Measurements from ENCODE around the gene CD247. TPM values are rescaled to one million over a fixed set of nuclear protein-coding genes. Genes with fewer than 3 reads are reported as not detected.

CD247 gene
- total and polyA plus RNA-seq, 9 of the 15 experiments (the other 6 are each of a cell fraction or from before 2014, with no cell fraction given): 0.08 to 0.42 (median 0.28) TPM; not detected in 5

DNA sequence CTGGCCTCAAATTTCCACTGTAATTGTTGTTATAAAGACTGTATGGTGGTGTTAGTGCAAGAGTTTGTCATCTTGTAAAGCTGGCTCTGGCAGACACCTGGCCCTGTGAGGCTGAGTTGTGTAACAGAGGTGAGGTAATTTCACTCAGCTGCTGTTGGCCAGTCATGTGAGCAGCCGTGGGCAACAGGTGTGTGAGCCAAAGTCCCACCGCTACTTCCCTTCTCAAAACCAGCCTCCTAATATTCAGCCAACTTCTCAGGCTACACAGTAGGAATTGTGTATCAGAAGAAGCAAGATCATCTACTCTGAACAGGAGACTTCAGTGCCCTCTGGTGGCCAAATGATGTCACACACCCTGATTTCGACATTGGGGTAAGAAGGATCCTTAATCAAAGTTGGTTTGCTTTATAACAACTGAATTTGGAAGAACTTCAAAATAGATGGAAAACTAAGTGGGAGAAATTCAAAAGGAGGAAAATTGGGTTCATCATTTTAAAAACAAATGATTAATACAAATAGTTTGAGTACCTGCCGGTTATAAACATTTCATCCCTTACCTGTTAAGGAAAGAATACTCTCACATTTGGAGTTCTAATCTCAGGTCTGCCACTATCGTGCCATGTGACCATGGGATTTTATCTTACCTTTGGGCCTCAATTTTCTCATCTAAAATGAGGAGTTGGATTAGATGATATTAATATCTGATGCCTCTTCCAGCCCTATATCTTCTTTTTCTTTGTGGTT, 37.8 kb upstream of the CD247 start (continued):
- TF ChIP-seq, protein P1, sequence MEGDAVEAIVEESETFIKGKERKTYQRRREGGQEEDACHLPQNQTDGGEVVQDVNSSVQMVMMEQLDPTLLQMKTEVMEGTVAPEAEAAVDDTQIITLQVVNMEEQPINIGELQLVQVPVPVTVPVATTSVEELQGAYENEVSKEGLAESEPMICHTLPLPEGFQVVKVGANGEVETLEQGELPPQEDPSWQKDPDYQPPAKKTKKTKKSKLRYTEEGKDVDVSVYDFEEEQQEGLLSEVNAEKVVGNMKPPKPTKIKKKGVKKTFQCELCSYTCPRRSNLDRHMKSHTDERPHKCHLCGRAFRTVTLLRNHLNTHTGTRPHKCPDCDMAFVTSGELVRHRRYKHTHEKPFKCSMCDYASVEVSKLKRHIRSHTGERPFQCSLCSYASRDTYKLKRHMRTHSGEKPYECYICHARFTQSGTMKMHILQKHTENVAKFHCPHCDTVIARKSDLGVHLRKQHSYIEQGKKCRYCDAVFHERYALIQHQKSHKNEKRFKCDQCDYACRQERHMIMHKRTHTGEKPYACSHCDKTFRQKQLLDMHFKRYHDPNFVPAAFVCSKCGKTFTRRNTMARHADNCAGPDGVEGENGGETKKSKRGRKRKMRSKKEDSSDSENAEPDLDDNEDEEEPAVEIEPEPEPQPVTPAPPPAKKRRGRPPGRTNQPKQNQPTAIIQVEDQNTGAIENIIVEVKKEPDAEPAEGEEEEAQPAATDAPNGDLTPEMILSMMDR (IDR thresholded peaks at IDR 0.05 in 2 of 3, conservative IDR thresholded peaks at IDR 0.05 in 1 of 3; ENCODE audit: insufficient read depth in 2 of 3, low read depth in 1 of 3, low read length in 3 of 3): peak; percentile 80 to 95 (median 92)
- no peak for TF ChIP-seq ZNF263 (CRISPR knock-in tag; IDR thresholded peaks at IDR 0.05; ENCODE audit: borderline replicate concordance)
- no peak for TF ChIP-seq CBX2 (IDR thresholded peaks at IDR 0.05; ENCODE audit: insufficient read depth, low read length, poor library complexity, severe bottlenecking)
- TF ChIP-seq GTF2F1 (IDR thresholded peaks at IDR 0.05; ENCODE audit: low read depth, low read length): peak; percentile 25; the same call in 1 of the 2 replicates
- TF ChIP-seq, protein P2, sequence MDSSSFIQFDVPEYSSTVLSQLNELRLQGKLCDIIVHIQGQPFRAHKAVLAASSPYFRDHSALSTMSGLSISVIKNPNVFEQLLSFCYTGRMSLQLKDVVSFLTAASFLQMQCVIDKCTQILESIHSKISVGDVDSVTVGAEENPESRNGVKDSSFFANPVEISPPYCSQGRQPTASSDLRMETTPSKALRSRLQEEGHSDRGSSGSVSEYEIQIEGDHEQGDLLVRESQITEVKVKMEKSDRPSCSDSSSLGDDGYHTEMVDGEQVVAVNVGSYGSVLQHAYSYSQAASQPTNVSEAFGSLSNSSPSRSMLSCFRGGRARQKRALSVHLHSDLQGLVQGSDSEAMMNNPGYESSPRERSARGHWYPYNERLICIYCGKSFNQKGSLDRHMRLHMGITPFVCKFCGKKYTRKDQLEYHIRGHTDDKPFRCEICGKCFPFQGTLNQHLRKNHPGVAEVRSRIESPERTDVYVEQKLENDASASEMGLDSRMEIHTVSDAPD (CRISPR knock-in tag; IDR thresholded peaks at IDR 0.05): no peak
- TF ChIP-seq CCNT2 (IDR thresholded peaks at IDR 0.05; ENCODE audit: borderline replicate concordance, extremely low read depth, insufficient read length, low read depth, low read length): no peak
- TF ChIP-seq, protein P3, sequence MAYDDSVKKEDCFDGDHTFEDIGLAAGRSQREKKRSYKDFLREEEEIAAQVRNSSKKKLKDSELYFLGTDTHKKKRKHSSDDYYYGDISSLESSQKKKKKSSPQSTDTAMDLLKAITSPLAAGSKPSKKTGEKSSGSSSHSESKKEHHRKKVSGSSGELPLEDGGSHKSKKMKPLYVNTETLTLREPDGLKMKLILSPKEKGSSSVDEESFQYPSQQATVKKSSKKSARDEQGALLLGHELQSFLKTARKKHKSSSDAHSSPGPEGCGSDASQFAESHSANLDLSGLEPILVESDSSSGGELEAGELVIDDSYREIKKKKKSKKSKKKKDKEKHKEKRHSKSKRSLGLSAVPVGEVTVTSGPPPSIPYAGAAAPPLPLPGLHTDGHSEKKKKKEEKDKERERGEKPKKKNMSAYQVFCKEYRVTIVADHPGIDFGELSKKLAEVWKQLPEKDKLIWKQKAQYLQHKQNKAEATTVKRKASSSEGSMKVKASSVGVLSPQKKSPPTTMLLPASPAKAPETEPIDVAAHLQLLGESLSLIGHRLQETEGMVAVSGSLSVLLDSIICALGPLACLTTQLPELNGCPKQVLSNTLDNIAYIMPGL (CRISPR knock-in tag; IDR thresholded peaks at IDR 0.05): no peak
- no peak for TF ChIP-seq ZC3H4 (CRISPR knock-in tag; IDR thresholded peaks at IDR 0.05; ENCODE audit: borderline replicate concordance)
- no peak for TF ChIP-seq HNRNPH1 (optimal IDR thresholded peaks at IDR 0.05; ENCODE audit: low read depth, low read length)
- TF ChIP-seq NRF1 (conservative IDR thresholded peaks at IDR 0.05 in 1 of 2, IDR thresholded peaks at IDR 0.05 in 1 of 2): no peak
- TF ChIP-seq KDM4B (IDR thresholded peaks at IDR 0.05; ENCODE audit: borderline replicate concordance in 2 of 2, low read depth in 1 of 2): no peak
- TF ChIP-seq MCM2 (IDR thresholded peaks at IDR 0.05; ENCODE audit: low read depth): no peak
